ENCODE measurements around the gene RBM6.
"Not testable (repeated sequence)": the region's sequence is repeated elsewhere in the genome, so short reads cannot be mapped to it uniquely, and the experiment has no call there.

The RBM6 gene

DNA sequence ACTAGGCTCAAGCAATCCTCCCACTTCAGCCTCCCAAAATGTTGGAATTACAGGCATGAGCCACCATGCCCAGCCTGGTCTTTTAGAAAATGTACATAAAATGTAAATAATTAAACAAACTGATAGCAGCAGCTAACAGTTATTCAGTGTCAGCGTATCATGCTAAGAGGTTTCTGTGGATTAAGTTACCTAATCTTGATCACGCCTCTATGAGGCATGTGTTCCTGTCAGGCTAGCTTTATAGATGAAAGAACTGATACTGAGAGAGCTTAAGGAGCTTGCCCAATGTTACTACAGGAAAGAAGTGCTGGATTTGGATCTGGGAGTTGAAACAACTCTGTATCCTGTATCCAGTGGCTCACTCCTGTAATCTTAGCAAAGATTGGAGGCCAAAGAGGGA lies 25.0 kb upstream of the RBM6 start:
- DNase-seq = no peak

DNA sequence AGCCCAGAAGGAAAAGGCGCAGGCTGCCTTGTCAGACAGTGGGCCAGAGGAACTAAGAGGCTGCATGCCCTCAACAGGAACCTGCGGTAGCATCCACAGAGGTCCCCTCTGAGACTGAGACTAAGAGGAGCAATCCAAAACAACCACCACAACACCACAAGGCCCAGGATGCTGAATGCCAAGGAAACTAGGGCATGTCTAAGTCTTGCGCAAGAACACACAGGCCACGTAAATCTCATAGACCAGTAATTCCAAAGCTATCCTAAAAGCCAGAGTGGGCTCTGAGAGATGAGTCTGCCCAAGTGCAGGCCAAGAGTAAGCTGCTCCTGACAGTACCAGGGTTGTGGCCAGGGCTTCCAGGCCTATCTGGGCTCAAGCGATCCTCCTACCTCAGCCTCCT lies 23.3 kb upstream of the RBM6 start:
- DNase-seq = no peak

GRCh38 chr3:49917806-49918590 lies 22.0 kb upstream of the RBM6 start:
- DNase-seq = not testable (repeated sequence)

- DNase-seq = no peak
These were observed 15.3 kb upstream of the RBM6 start for GRCh38 chr3:49924683-49925082.

DNA sequence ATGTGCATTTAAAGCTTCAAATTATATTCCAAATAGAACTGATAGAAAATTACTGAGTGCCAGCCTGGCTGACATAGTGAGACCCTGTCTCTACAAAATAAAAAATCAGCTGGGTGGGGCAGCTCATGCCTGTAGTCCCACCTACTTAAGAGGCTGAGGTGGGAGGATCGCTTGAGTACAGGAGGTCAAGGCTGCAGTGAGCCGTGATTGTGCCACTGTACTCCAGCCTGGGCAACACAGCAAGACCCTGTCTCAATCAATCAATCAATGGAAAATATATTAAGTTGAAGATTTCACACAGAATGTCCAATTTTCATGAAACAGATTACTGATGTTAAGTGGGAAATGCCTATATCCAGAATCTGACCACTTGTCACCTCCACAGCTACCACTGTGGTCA lies 14.5 kb upstream of the RBM6 start:
- no peak for DNase-seq

DNA sequence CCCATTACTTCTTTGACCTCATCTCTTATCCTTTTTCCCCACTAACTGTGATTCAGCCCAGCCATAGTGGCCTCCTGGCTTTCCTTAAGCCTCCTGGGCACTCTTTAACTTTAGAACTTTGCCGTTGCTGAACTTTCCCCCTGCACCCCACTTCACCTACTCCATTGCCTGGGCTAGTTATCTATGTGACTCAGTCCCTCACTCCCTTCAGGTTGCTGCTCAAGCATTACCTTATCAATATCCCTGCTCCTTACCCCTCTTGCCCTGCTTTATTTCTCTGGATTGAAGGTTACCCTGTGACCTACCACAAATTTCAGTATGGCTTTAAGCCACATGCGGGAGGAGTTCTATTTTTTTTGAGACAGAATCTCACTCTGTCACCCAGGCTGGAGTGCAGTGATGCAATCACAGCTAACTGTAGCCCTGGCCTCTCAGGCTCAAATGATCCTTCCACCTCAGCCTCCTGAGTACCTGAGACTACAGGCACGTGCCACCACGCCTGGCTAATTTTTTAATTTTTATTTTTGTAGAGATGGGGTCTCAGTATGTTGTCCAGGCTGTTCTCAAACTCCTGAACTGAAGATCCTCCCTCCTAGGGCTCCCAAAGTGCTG lies 13.7 kb upstream of the RBM6 start:
- no peak for DNase-seq

DNA sequence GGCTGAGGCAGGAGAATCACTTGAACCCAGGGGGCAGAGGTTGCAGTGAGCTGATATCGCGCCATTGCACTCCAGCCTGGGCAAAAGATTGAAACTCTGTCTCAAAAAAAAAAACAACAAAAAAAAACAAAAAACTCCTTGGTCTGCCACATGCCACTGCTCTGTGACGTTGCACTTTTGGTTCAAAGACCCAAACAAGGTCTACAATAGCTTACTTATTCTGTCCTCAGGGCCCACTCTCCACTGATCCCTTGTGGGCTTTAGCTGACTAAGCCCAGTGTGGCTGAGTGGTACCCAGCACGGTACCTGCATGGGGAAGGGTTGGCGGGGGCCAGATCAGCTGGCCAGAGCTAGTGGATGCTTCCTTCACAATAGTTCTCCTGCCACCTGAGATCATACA lies 12.2 kb upstream of the RBM6 start:
- DNase-seq = no peak

DNA sequence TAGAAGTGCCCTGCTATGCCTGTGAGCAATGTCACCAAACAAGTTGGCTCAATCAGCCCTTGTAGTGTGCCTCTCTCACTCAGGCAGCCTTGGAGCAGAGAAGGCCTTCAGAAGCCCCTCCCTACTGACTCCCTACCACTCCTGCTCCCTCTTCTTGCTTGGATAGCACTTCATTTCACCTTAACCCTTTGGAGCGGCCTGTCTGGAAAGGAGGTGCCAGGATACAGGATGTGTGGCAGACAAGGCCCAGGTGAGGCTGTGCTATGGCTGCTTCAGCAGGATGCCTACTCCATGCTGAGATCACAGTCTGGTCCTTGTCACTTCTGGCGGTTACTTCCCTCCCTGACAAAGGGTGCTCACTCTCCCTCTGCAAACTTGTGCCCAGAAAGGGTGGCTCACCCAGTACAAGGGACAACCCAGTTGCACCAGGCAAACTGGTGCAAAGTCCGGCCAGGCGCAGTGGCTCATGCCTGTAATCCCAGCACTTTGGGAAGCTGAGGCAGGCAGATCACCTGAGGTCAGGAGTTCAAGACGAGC lies 11.4 kb upstream of the RBM6 start:
- no peak for DNase-seq

- DNase-seq = peak; percentile 83
These were observed 10.4 kb upstream of the RBM6 start, which contains the start of gene MON1A for GRCh38 chr3:49929291-49930167. Gene MON1A, minus strand, starts transcription at chr3:49929811. Its CDS starts 16,465 bp downstream, at chr3:49913346.

GRCh38 chr3:49930168-49930690 lies 9.7 kb upstream of the RBM6 start:
- no peak for DNase-seq

GRCh38 chr3:49930922-49931321 lies 9.0 kb upstream of the RBM6 start:
- no peak for DNase-seq

- not testable (repeated sequence) for DNase-seq
These were observed 7.7 kb upstream of the RBM6 start for GRCh38 chr3:49932281-49932680.

GRCh38 chr3:49937090-49937489 lies 2.9 kb upstream of the RBM6 start:
- no peak for DNase-seq

- no peak for DNase-seq
These were observed 808 bp downstream of the RBM6 start for GRCh38 chr3:49940667-49941249.

GRCh38 chr3:49942651-49943050 lies 2.7 kb downstream of the RBM6 start:
- no peak for DNase-seq

GRCh38 chr3:49952924-49953323 lies 13.0 kb downstream of the RBM6 start:
- DNase-seq = no peak

GRCh38 chr3:49955636-49956035 lies 15.7 kb downstream of the RBM6 start:
- no peak for DNase-seq

- no peak for DNase-seq
These were observed 26.4 kb downstream of the RBM6 start for GRCh38 chr3:49966233-49966942.

DNA sequence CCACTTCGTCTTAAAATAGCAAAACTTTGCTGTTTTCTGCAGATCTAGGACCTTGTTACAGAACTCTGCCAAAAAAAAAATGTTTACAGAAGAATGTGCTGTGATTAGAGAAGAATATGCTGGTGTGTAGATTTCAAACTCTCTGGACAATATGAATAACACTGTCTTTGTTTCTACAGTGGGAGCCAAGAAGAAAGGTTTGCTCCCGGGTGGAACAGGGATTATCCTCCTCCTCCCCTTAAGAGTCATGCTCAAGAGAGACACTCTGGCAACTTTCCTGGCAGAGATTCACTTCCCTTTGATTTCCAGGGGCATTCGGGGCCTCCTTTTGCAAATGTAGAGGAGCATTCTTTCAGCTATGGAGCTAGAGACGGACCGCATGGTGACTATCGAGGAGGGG lies 27.3 kb downstream of the RBM6 start:
- no peak for DNase-seq

DNA sequence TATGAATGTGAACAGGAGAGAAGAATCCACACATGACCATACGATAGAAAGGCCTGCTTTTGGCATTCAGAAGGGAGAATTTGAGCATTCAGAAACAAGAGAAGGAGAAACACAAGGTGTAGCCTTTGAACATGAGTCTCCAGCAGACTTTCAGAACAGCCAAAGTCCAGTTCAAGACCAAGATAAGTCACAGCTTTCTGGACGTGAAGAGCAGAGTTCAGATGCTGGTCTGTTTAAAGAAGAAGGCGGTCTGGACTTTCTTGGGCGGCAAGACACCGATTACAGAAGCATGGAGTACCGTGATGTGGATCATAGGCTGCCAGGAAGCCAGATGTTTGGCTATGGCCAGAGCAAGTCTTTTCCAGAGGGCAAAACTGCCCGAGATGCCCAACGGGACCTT lies 28.4 kb downstream of the RBM6 start:
- no peak for DNase-seq

GRCh38 chr3:49972656-49973055 lies 32.7 kb downstream of the RBM6 start:
- DNase-seq = no peak

DNA sequence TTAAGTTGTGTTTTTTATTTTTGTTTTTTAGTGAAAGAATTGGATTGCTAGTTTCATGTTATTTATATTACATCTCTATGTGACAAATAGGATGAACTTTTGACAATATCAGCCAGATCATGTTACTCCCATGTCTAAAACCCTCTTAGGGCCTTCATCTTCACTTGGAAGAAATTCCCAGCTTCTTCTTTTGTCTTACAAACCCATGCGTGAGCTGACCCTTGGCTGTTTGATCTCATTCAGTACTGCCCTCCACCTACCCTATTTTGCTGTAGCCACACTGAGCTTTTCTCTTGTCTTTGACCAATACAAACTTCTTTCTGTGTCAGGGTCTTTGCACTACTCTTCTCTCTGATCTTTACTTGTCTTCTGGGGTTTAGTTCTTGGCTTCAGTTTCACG lies 37.0 kb downstream of the RBM6 start:
- no peak for DNase-seq

Data from activated CD4-positive, alpha-beta T cell treated with anti-CD3 and anti-CD28 coated beads, Interleukin-2, amount 50 U/mL, for 1 hour (primary cell).